GM18511 (cell line): ENCODE measurements around the gene TBC1D21.
"Not testable (repeated sequence)": the region's sequence is repeated elsewhere in the genome, so short reads cannot be mapped to it uniquely, and the experiment has no call there.

ENCODE experiments used
- ATAC-seq: cut with Tn5 transposase; IDR thresholded peaks from one replicate; pipeline ENCODE4 v1.9.1; 2021; ENCODE audit warnings: mild to moderate bottlenecking, moderate library complexity; ENCODE audit not compliant: unreplicated experiment

The TBC1D21 gene

GRCh38 chr15:73927003-73927475 lies 53.7 kb downstream of the TBC1D21 start:
- ATAC-seq: no peak

GRCh38 chr15:73927476-73928240 lies 54.3 kb downstream of the TBC1D21 start:
- ATAC-seq: peak; percentile 44

- ATAC-seq: no peak
Observed at GRCh38 chr15:73928241-73928579, 54.8 kb downstream of the TBC1D21 start.

GRCh38 chr15:73928971-73929627 lies 55.7 kb downstream of the TBC1D21 start:
- ATAC-seq: no peak

- no peak for ATAC-seq
Observed at GRCh38 chr15:73930371-73930770, 57.0 kb downstream of the TBC1D21 start.

GRCh38 chr15:73930790-73931281 lies 57.5 kb downstream of the TBC1D21 start:
- no peak for ATAC-seq

- ATAC-seq: no peak
Observed at GRCh38 chr15:73931441-73931840, 58.1 kb downstream of the TBC1D21 start.

GRCh38 chr15:73932381-73933191 lies 59.2 kb downstream of the TBC1D21 start:
- no peak for ATAC-seq

GRCh38 chr15:73934281-73934680 lies 60.9 kb downstream of the TBC1D21 start:
- no peak for ATAC-seq

GRCh38 chr15:73935547-73935946 lies 62.2 kb downstream of the TBC1D21 start:
- no peak for ATAC-seq

GRCh38 chr15:73936181-73936580 lies 62.8 kb downstream of the TBC1D21 start:
- ATAC-seq: no peak

GRCh38 chr15:73936588-73937290 lies 63.4 kb downstream of the TBC1D21 start:
- no peak for ATAC-seq

GRCh38 chr15:73937296-73937695 lies 63.9 kb downstream of the TBC1D21 start:
- no peak for ATAC-seq

- ATAC-seq: no peak
Observed at GRCh38 chr15:73937726-73938125, 64.4 kb downstream of the TBC1D21 start.

GRCh38 chr15:73938516-73938915 lies 65.2 kb downstream of the TBC1D21 start:
- not testable (repeated sequence) for ATAC-seq
